Fibroblast of skin of abdomen (primary cell): ENCODE measurements around the gene TSR2. TPM values are rescaled to one million over a fixed set of nuclear protein-coding genes. Genes with fewer than 3 reads are reported as not detected.

Source experiments
- DNase-seq: peaks from one replicate; pipeline ENCODE4 v3.0.0-alpha.2; 2013
- polyA plus RNA-seq, 2 experiments: library from polyadenylated mRNA; unstranded; fragments of 120-200 nt; gene quantifications; one replicate each; pipeline ENCODE4 v1.2.1, GENCODE V29; 2013; ENCODE audit not compliant: insufficient read length in 2 of 2

The TSR2 gene
- polyA plus RNA-seq (2013, experiment 1 of 2; ENCODE audit: insufficient read length) = 31.8 TPM
- 32.2 TPM for polyA plus RNA-seq (2013, experiment 2 of 2; ENCODE audit: insufficient read length)

GRCh38 chrX:54439960-54440871 lies at the start of gene TSR2:
Gene TSR2 (plus strand): TSS chrX:54440404. CDS start chrX:54440422, 18 bp downstream.
- DNase-seq = peak; percentile 88

GRCh38 chrX:54397113-54397512 lies 43.1 kb upstream of the TSR2 start:
- DNase-seq = no peak

DNA sequence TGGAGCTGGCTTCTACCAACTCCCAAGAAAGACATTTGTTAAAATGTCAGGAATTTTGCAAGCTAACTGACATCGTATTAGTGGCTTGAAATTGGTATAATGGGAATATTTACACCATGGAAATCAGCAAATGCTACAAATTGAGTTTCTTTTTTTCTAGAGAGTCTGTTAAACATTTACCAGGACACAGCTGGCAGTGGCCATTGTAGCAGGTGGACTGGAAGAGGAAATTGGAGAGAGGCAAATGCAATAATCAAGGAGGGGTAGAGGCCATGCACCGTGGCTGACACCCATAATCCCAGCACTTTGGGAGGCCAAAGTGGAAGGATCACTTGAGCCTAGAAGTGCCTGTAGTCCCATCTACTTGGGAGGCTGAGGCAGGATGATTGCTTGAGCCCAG lies 32.9 kb upstream of the TSR2 start:
- DNase-seq = no peak

DNA sequence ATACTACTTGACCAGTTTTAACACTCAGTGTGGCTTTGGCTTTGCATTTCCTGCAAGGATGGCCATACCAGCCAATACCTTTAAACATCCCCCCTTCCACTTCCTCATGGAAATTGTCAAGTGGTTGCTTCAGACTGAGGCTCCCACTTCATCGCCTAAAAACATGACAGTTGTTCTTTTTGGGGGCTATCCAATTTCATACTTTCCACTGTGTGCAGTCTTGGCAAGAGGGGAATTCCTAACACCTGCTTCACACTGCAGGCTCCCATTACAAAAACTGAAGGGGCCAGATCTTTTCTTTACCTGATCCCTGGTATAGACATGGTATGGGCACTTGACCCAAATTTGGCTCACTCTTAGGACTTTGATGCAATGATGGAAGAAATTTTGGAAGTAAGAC lies 28.5 kb upstream of the TSR2 start:
- DNase-seq = no peak

- peak; percentile 43 for DNase-seq
Measured at GRCh38 chrX:54413753-54414152, 26.5 kb upstream of the TSR2 start.

DNA sequence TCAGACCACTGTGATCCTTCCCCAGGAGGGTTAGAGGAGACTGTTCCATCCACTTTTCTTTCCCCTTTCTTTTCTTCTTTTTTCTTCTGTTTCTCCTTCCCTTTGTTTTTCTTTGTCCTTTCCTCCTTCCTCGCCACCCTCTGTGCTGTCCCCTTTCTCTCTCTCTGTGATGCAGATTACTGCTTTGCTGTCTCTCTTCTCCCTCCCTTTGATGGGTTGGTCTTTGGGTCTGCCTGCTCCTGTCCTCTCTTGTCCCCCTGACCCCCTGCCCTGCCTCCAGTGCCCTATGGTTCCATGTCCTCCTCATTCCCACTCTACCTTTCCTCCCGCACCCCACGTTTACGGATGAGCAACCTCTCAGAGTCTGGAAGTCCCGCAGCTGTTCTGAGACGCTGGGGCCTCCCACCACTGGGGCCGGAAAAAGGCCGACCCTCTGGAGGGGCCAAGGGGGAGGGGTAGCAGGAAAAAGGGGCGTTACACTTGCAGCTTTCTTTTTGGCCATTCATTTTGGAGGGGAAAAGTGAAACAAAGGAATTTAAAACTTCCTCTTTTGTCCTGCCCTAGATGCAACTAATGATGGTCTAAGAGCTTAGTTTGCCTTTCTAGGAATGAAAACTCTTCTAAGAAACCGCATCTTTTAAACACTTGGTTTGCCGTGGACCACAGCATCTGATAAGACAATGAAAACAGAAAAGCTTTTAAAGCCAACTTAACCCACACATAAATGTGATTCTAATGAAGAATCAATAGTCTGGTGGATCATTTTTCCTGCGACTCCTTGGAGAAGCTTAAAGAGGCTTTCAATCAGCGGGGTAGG lies 24.5 kb upstream of the TSR2 start:
- DNase-seq = no peak

DNA sequence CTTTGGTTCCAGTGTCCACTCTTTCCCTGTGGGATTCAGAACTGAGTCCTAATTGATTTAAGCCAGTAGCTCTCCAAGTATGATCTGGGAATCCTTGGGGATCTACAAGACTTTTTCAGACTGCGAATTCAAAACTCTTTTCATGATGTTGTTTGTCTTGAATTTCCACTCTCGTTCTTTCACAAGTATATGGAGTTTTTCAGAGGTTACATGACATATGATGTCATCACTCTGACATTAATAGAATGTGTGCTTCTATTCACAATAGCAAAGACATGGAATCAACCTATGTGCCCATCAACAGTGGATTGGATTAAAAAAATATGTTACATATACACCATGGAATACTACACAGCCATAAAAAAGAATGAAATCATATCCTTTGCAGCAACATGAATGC lies 23.2 kb upstream of the TSR2 start:
- no peak for DNase-seq

- no peak for DNase-seq
Measured at GRCh38 chrX:54419559-54420302, 20.5 kb upstream of the TSR2 start.

DNA sequence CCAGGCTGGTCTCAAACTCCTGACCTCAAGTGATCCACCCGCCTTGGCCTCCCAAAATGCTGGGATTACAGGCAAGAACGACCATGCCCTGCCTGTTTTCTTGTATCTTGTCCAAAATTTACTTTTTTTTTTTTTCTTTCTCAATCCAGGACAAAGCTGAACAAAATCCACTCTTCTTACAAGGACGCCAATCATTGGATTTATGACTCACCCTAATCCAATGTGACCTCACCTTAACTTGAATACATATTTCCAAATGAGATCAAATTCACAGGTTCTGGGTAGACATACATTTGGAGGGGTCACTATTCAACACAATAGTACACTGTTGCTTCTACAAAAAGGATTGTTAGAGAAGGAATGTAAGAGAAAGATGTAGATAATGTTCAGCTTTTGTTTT lies 18.0 kb upstream of the TSR2 start:
- DNase-seq = no peak

DNA sequence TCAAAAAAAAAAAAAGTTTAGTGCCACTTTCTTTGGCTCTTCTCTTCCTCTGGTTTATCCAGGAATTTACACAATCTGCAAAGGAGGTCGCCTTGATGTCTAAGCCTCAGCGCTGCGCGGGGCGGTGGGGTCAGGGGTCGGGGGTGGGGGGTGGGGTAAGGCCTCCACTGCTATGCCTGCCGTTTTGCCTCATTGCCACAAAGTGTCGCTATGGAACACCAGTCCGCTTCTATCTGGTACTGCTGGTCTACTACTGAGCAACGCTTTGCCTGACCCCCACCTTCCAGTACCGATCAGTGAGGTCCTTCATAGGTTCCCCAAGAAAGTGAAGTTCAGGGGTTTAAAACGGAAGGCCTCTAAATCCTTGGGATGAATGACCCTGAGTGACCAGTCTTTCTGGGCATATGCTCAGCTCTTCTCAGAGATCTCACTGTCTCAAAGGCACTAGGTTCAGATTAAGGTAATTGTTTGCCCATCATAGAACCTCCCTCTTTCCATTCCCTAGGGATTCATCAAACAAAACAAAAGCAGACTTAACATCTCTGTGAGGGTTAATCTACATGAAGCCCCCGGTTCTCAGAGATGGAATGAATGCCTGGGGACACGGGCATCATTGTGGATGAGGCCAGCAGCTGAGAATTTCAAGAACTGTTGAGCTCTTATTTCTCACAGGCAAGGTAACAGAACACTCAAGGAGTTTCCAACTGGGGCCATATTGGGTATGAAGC lies 16.9 kb upstream of the TSR2 start:
- DNase-seq = no peak

DNA sequence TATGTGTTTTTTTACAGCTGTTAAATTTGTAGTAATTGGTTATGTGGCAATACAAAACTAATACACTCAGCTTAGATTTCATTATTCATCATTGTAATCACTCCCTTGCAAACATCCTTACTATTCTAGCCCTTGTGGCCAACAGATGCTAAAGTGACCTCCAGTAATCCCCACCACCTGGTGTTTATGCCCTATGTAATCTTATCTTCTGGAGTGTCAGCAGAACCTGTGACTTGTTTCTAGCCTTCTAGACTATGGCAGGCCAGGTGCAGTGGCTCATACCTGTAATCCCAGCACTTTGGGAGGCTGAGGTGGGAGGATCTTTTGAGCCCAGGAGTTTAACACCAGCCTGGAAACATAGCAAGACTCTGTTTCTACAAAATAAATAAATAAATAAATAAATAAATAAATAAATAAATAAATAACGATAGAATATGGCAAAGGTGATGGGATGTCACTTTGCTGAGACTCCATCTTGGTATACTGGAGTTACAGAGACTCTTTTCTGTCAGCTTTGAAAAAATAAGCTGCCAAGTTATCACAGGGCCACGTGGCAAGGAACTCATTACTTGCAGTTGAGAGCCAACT lies 12.3 kb upstream of the TSR2 start:
- no peak for DNase-seq

DNA sequence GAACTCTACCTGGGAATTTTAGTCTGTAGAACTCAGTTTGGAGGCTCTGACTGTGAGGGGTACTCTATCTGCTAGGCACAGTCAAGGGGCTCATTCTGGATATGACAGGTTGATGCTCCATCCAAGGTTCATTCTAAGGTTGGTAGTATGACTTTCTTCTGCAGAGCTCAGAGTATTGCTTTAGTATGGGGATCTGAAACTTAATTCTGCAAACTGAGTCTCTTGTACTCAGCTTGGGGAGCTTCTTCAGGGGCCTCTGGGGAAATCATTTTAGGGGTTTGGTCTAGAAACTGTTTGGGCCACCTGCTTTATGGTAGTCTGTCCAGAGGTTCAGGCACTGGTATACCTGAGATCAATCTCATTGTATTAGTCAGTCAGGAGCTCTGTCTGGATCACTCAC lies 9.7 kb upstream of the TSR2 start:
- DNase-seq = no peak

DNA sequence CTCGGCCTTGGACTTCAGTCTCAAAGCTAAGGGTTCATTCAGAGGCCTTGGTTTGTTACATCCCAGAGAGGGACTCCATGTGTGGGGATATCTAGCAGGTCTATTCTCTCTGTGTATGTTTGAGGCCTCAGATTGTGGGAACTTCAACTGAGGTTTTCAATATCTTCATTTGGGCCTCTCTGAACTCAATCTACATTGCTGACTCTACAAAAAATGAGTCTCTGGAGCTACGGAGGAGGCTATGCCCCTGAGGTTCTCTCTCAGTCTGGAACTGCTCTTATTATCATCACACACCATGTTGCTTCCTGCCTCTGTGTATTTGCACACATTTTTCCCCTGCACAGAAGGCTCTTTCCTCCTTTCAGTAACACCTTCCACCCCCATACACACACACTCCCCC lies 5.1 kb upstream of the TSR2 start:
- DNase-seq = no peak

- DNase-seq = no peak
Measured at GRCh38 chrX:54442790-54443189, 2.6 kb downstream of the TSR2 start.

DNA sequence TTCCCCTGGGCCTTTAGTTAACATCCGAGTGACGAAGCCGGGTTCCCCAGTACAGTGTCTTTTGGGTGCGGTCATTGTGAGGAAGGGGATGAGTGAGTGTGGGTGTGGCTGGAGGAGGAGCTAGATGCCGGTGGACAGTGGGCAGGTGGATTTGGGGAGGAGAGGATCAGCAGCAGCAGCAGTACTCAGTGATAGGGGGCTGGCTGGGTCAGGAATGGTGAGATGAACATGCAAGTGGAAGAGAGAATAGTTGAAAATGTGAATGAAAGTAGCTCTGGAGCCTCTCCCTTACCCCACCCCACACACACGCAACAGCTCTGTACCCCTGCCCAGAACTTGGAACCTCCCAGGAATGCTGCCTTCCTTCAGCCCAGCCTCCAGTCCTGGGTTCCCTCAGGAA lies 4.5 kb downstream of the TSR2 start:
- DNase-seq = no peak

DNA sequence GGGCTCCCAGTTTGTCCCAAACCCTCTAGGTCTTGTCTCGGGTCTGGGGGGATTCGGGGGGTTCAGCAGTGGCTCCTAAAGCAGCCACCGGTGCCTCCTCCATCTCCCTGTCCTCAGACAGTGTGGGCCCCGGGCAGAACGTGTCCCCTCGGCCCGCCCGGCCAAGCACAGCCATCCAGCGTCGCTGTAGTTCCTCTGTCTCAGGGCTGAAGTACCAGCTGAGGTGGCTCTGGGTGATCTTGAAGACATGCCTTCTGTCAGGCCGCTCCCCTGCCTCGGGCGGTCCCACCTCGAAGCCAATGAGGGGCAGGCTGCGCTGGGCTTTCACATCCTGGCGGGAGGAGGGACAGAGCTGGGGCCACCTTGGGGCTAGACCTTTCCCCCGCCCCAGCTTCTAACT lies 5.9 kb downstream of the TSR2 start:
- DNase-seq = no peak

DNA sequence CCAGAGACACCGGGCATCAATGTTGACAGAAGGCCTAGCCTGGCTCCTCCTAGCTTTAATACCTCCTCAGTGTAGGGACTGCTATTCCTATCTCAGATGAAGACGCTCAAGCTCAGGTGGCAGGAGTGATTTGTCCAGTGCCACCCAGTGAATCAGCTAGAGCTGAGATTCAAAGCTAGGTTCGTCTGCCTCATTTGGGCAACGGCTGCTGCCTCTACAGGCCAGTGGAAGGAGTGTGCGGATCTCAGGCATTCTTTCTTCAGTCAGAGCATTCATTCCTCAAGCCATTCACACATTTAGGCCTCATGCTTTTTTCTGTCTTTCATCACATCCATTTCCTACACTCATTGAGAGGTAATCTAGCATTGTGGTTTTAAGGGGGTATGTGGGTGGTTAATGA lies 7.3 kb downstream of the TSR2 start:
- DNase-seq = peak; percentile 6

- no peak for DNase-seq
Measured at GRCh38 chrX:54449929-54450328, 9.7 kb downstream of the TSR2 start.

DNA sequence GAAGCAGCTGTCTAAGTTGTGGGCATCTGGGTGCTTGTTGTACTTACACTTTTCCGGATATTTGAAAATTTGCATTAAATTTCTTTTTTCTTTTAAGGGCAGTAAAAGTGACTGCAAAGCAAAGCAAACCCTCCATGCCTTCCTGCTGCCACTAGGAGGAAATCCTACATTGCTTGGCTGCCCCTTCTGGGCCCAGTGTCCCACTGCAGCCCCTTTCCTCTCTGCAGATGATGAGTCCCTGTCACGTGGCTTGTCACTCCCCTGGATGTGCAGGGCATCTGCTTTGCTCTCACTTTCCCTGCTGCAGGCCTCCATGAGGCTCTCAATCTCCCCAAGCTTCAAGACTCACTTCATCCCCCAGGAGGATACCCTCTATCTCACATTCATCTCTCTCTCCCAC lies 12.7 kb downstream of the TSR2 start:
- DNase-seq = peak; percentile 17

GRCh38 chrX:54470054-54470760 lies 30.0 kb downstream of the TSR2 start:
- DNase-seq = no peak
